ENCODE results near the gene ZSCAN21.

DNA sequence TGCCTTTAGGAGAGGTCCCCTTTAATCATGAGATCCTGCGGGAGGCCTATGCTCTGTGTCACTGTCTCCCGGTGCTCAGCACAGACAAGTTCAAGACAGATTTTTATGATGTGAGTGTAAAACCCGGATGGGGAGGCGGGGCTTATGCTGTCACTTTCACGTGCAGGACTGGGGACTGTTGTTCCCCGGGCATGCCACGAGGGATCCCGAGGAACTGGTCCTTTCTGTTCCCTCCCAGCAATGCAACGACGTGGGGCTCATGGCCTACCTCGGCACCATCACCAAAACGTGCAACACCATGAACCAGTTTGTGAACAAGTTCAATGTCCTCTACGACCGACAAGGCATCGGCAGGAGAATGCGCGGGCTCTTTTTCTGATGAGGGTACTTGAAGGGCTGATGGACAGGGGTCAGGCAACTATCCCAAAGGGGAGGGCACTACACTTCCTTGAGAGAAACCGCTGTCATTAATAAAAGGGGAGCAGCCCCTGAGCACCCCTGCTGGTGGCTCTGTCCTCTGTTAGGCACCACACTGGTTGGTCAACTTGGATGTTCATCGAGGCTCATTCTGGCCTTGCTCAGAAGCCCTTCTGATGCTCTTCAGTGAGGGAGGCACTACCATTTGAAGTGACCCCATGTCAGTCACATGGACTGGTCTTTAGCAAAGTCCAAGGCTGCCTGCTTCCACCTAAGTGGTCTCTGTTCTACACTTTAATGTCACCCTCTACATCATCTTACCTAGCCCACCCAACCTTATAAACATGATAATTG lies 42.0 kb downstream of the ZSCAN21 start:
- TF ChIP-seq, protein P1, sequence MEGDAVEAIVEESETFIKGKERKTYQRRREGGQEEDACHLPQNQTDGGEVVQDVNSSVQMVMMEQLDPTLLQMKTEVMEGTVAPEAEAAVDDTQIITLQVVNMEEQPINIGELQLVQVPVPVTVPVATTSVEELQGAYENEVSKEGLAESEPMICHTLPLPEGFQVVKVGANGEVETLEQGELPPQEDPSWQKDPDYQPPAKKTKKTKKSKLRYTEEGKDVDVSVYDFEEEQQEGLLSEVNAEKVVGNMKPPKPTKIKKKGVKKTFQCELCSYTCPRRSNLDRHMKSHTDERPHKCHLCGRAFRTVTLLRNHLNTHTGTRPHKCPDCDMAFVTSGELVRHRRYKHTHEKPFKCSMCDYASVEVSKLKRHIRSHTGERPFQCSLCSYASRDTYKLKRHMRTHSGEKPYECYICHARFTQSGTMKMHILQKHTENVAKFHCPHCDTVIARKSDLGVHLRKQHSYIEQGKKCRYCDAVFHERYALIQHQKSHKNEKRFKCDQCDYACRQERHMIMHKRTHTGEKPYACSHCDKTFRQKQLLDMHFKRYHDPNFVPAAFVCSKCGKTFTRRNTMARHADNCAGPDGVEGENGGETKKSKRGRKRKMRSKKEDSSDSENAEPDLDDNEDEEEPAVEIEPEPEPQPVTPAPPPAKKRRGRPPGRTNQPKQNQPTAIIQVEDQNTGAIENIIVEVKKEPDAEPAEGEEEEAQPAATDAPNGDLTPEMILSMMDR (conservative IDR thresholded peaks at IDR 0.05; ENCODE audit: low read depth, low read length) = no peak
- TF ChIP-seq EZH2 (IDR thresholded peaks at IDR 0.05; ENCODE audit: low read length, unreplicated experiment) (no peak), EZH2phosphoT487 (IDR thresholded peaks at IDR 0.05; ENCODE audit: borderline replicate concordance, low read length) (no peak)
